RPMI8226 (cell line): Measurements from ENCODE around the gene MAX.
A peak's percentile ranks its signal among the peaks of the same experiment; 100 is the strongest.
"Not testable (repeated sequence)": the region's sequence is repeated elsewhere in the genome, so short reads cannot be mapped to it uniquely, and the experiment has no call there.

Source experiments
- DNase-seq: peaks from one replicate; pipeline ENCODE4 v3.0.0-alpha.2; 2015

The MAX gene

DNA sequence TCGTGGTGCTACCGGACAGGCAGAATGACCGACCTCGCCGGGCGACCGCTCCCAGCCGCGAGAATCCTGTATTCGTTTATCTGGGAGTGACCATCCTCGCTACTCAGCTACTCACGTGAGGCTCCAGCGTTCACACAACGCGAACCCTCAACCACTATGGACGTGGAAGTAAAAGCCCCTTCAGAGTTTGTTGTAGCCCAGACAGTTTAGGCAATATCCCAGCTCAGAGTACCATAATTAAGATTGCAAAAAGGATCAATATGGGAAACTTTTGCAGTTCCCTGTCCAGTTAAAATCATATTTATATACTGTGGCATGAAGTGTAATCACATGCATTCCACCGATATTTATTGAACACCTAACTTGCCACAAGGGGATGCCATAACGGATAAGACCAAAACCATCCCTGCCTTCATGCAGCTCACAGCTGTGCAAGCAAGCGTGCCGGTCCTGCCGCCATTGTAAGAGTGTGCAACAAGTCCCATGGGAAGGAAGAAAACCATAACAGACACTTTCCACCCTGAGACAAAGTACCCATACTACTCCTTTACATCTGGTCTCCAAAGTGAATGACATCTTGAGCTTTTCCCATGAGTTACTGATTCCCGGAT lies 938 bp upstream of the MAX start:
- DNase-seq, result peak; percentile 31

DNA sequence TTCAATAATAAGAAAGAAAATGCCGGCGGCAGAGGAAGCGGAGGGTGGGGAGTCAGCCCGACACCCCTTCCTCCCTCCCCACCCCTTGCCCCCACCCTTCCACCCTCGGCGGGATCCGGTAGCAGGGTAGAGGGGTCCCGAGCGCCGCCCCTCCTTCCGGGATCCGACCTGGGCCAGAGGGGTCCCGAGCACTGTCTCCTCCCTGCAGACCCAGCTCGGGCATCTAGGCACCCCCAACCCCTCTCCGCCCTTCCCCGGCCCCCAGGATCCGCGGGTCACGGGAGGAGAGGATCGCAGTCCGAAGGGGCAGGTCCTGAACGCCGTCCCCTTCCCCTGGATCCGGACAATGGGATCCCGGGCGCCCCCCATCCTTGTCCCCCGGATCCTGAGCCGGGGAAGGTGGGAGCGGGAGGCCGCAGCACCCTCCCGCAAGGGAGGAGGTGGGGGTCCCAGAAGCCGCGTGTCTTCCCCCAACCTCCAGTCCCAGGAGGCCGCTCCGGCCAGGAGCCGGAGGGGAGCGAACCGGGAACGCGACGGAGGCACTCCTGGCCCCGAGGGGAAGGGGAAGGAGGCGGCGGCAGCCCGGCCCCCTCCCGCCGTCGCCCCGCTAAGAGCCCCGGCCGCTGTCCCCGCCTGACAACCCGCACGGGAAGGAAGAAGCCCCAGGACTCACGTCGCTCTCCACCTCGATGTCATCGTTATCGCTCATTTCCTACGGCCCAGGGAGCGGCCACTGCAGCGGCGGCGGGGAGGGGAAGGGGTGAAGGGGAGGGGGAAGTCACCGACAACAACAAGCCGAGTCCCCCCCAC lies 481 bp downstream of the MAX start:
- no peak for DNase-seq

DNA sequence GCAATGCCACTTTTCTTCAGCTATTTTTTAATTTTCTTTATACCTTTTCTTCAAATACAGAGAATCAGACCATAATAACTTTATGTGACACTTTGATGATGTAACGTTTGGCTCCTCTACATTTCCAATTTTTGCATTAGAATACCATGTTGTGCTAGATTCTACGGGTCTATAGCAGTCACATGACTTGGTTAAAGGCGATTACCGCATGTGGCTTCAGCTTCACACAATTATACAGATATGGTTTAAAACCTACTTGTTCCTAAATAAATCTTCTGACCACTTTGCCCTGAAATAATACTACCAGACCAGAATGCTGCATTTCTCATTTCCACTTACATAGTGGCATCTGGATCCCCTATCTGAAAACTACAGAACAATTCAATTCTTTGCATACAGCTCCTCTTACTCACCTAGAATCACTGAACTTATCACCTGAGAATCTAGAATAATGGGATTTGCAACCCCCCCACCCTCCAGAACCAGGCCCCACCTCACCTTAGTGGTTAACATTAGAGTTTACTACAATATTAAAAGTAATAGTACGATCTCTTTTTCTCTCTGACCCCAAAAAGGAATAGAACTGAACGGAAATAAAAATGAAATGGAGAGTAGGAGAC lies 1.3 kb downstream of the MAX start:
- no peak for DNase-seq

DNA sequence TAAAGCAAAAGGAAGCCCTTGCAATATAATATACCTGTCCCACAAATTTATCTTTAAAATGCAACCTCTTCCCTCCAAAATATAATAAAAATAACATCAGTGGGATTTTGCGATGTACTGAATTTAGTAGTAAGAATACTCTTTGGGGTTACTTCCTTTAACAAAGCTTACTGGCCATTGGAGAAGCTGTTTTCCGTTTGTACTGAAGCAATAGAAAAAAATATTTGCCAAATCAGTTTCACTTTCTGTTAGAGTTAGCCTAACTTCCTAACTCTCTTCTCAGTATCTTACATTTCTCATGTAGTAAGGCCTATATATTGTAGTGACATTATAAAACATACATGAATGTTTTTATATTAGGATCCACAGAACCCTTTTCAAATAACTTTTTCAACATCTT lies 3.7 kb downstream of the MAX start:
- peak; percentile 30 for DNase-seq

DNA sequence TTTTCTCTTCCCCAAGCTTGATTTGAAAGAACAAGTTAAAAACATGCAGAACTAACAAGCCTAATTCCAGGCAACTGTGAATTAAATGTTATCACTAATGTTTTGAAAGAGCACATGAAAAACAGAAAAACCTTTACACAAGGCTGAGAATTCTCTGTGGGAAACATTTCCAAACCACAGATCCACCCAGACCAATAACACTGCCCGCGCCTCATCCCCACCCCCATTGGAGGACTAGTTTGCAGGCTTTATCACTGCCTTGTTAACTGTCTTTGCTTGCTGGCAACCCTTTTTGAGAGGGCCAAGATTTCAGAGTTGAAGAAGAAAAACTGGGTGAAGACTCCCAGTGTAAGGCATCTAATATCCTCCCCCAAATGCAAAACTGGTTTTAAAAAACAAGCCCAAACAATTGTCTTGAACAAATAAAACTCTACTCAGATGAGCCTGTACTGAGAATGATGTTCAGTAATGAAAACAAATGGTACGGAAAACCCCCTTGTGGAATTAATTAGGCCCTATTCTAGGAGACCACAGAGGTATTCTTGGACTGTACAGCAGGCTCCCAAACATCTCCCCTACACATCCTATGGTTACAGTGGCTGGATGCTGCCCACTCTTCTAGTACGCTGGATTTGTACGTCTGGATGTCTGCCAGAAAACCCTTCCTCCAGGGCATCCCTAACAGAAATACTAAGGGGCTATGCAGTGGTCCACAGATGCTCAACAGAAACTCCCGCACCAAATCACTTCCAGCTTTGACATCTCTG lies 5.8 kb downstream of the MAX start:
- DNase-seq, result no peak

DNA sequence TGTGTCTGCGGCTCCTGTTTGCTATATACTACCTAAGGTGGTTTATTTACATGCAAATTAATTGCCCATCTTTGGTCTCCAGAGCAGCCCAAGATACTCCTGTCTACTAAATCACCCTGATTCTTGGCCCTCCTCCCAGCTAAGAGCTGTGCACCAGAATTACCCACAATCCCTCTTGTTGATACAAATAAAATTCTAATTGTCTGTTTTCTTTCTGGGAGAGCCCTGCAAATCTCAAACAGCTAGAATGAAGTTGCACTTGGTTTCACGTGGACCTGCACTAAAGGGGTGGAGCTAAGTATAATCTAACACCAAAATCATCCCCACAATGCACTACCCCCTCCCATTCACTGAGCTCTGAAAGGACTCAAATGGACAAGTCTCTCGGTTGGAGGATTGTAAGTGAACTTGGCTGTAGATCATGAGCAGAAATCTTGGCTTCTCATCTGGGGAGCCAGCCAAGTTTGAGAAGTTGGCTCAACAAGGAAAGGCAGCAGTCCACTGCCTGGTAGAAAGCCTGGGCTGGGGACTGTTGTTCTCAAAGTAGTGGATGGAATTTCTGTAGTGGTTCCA lies 6.6 kb downstream of the MAX start:
- no peak for DNase-seq

DNA sequence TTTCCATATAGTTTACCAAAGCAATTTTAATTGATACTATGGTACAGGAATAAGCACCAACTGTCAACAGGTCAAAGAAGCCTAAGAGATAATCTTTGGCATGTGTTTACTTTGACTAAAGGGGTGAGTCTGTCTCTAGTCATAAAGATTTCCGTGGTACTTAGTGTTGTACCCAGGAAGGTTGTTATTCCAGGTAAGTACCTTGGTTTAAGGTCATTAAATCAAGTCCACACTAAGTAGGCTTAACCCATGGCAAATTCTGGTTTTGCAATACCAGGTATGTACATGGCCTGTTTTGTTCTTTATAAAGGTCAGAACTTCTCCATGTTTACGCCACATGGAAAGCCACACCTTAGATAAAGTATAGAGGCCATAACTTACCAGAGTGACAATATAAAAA lies 10.0 kb downstream of the MAX start:
- no peak for DNase-seq

DNA sequence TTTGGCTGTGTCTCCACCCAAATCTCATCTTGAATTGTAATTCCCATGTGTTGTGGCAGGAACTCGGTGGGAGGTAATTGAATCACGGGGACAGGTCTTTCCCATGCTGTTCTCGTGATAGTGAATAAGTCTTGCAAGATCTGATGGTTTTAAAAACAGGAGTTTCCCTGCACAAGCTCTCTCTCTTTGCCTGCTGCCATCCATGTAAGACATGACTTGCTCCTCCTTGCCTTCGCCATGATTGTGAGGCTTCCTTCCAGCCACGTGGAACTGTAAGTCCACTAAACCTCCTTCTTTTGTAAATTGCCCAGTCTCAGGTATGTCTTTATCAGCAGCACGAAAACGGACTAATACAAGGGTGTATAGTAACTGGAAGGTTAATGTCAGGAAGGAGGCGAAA lies 14.5 kb downstream of the MAX start:
- not testable (repeated sequence) for DNase-seq

DNA sequence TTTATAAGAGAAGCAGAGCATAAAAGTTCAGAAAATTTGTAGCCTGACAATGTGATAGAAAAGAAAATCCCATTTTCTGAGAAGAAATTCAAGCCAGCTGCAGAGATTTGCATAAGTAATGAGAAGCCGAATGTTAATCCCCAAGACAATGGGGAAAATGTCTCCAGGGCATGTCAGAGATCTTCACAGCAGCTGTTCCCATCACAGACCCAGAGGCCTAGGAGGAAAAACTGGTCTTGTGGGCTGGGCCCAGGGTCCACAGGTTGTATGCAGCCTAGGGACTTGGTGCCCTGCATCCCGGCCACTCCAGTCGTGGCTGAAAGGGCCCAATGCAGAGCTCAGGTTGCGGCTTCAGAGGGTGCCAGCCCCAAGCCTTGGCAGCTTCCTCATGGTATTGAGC lies 15.6 kb downstream of the MAX start:
- not testable (repeated sequence) for DNase-seq

DNA sequence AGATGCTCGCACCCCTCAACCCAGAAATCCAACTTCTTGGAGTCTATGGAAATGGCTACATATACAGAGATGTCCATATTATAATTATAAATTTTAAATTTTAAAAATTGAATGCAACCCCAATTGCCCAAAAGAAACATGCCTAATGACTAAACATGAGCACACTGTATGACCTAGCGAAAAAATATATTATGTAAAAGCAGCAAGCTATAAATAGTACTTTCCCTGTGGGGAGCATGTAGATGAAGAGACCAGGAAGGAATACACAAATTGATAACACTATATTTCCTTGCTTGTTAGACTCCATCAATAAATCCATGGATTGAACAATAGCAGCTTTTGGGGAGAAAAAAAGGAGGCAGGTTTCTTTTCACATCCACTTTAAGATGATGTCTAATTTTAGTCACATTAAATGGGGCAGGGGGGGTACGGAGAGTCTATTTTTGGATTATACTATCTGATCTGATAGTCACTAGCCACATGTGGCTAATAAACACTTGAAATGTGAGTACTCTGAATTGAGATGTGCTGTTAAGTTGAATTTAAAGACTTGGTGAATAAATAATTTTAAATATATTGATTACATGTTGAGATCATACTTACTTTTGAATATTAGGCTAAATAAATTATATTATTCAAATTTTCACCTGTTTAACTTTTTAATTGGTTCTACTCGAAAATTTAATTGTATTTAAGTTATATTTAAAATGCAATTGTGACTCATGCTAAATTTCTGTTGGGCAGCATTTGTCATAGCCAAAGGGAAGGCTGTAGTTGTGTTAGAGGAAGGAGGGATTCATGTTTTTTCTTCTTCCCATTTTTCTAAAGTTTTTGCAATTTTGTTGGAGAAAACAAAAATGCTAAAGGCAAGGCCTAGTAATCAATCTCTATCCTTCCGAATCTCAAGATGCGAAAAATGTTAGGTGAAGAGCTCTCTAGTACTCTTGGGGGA lies 17.5 kb downstream of the MAX start:
- DNase-seq, result no peak

DNA sequence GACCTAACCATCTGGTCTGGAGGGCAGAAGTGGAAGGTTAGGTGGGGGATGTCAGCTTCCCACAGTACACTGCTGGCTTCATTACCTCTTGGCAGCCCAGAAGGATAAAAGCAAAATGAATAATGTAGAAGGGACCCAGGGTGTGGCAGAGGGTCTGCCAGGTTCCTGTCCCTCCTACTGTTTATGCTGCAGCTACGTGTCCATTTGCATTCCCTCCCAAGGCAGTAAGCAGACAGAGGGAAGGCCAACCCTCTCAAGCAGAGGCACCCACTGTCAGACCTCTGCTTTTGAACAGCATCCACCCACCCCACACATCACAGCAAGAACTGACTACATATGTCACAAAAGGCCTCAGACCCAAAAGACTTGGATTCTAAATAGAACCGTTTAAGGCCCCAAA lies 19.4 kb downstream of the MAX start:
- no peak for DNase-seq

DNA sequence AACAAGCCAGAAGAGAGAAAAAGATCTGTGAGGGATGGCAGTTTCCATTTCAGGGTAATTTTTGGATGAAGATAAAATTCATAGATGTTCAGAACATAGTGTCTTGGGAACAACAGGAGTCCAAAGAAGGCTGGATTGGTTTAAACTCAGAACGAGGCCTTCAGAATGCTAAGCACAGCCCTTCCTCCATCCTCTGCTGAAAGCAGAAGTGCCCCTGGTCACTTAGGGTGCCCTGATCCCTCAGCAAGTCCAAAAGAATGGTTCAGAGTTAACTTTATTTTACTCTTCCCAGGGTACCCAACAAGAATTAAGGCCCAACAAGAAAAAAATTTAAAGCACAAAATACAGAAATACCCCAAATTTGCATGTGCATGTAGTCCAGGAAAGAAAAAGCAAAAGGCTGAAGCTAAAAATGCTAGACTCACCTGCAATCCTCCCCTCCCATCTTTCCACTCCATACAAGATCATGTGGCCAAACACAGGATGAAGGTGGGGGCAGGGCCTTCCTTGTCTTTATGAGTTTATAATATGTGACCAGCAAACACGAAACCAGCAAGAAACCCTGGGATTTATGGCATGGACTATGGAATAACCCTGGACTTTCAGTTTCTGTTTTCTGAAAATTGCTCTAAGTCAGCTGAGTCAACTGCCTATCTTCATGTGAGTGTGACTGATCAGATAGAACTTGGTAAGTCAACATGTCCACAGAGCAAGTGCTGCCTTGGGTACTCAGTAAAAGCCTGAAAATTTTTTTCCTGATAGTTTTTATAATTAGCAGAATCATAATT lies 21.2 kb downstream of the MAX start:
- DNase-seq, result no peak

DNA sequence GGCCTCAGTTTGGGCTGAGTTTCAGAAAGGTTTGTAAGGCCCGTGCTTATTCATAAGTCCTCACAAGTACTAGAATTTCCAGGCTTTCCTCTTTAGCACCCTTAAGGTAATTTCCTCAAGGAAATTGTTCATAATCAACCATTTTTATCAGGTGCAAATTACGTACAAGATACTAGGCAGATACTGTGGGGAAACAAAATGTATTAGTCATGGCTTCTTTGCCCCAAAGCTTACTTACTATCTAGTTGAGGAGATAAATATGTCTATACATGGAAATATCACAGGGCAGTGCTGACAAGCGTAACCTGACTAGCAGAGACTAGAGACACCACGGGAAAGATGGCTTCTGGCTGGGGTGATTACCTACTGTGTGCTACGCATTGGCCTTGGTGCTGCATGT lies 22.5 kb downstream of the MAX start:
- no peak for DNase-seq

DNA sequence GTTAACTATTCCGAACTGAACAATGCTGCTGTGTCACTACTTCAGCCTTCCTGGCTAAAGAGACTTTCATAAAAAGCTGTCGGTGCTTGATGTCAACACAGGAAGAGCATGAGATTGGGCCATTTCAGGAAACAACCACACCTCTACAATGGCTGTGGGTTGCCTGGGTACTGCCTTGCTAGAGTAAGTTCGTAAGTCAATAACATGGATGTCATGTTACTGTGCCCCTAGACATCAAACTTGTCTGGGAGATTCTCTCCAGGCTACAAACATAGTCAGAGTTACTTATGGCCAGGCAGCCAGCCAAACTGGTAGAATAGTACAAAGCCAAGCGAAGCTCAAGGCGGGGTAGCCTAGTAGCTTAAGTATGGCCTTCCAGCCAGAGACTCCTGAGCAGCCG lies 23.1 kb downstream of the MAX start:
- DNase-seq, result no peak

DNA sequence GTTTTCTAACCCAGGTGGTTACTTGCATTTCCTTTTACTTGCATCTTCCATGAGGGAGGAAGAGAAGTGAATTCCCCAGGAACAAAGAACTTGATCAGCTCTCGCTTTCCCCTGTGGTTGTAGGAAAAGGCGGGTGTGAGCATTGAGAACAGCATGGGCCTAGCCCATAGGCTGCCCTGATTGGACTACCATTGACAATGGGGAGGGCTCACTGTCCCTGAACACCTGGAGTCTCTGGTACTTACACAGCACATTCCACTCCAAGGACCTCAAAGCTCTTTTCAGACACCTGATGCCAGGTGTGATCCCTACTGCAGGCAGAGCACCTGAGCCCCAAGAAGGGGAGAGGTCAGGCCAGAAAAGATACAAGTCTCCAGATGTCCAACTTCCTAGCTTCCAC lies 25.0 kb downstream of the MAX start:
- no peak for DNase-seq

DNA sequence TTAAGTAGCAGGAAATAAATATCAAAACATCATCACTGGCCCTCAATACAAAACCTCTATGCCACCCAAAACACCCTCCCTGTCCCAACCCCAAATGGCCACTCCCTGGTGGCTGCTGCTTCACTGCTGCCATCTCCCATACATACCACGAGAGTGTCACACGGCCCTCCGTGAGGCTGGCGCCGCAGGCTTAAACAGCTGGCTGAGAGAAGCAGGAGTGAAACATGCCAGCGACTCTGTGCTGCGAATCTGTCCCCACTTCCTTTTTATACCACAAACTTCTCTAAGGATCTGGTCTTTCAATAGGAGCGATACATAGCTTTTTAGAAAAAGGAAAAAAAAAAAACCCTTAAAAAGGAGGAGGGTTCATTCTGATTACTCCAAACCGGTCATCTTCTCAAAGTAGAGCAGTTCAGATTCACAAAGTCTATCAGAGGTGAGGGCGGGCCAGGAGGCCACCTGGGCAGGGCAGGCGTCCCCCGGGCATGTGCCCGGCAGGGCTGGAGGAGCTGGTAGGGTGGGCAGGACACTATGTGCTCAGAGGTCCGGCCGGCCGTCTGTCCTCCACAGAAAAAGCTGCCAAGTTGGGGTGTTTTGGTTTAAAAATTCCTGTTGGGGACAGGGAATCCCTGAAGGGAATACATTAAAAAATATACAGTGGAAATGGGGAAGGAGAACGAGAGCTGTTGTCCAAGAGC lies 26.5 kb downstream of the MAX start:
- DNase-seq, result no peak

DNA sequence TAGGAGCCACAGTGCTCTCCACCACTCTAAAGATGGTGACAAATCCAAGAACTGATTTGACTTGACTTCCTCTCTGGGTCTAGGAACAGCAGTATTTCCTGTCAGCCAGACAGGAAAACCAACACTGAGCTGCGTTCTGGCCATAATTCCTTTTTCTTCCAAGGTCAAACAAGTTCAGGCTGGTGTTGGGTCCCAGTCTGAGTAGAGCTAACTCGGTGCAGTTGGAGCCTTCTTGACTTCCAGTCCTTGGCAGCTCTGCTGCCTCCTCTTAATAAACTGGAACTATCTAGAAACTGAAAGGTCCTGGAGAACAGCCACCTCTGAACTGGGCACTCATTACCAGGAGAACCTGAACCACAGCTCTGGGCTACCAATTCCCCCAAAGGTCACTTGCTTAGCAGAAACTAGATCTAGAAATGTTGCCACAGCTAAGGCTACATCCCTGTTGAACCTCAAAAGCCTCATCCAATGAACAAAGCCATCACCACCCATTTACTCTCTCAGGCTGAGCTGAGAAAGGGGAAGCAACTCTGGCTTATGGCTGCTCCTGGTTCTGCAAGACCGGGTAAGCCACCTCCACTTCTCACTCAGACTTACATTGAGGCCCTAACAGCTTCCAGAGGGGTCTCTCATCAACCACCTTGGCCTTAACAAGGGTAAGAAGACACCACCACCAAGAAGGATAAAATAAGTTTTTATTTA lies 27.7 kb downstream of the MAX start:
- no peak for DNase-seq

DNA sequence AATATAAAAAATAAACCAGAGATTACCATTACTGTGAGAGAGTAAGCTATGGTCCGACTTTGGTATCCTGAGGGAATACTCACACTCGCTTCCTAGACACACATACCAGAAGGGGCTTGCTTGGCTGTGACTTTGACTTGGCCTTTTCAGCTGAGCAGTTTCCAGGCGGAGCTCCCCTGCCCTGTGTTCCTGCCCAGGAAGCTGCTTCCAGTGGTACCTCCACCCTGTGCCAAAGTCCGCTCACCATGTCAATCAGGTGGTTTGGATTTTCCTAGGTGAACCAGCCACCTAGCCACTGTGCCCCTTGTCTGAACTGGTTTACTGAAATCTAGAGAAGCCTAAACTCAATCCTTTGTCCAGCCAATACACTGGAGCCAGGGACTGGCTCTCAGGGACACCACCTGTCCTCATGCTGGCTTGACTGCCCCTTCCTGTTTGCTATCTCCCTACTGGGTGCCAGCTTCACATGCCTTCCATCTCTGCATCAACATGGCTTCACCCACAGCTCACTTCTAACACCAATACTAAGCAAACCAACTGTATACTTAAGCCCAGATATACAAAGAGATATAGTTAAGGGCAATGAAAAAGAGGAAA lies 28.6 kb downstream of the MAX start:
- no peak for DNase-seq

DNA sequence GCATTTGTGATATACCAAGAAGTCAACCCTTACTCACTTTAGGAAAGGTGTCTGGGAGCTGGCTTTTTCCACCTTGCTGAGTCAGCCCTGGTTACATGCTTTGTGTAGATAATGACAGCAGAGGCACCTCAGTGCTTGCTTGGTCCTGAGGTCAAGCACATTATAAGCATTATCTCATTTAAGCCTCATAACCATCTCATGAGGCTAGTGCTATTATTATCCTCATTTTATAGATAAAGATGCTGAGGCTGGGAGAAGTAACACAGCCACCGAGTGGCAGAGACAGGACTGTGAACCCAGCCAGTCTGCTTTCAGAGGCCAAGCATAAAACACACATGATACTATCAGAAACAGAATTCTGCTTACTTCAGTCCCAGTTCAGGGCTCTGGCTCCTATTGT lies 29.4 kb downstream of the MAX start:
- no peak for DNase-seq

DNA sequence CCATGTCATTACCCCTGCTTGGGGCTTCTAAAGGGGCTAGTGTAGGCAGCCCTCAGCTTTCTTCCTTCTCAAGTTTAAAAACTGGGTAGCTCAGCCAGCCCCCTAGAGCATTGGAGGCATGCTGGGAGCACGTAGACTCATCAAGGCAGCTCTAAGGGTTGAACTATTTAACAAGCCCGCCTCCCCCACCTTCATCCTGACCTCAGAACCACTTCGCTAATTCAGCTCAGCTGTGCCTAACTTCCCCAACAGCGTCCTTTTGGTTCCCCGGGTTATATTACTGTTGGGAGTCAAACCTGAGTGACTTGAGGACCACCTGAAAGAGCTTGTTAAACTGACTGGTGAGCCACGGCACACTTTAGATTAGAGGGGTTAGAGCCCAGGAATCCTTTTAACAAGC lies 30.1 kb downstream of the MAX start:
- no peak for DNase-seq
